IPS-20b (cell line): Measurements from ENCODE around the gene PHF2.

Source experiments
- H3K27ac ChIP-seq: one replicate; pipeline ENCODE4 v1.5.1; 2013; ENCODE audit warnings: low read length
- H3K27me3 ChIP-seq: 2 replicates; pipeline ENCODE4 v1.6.1; 2013; ENCODE audit warnings: mild to moderate bottlenecking, low read length, inconsistent platforms; ENCODE audit not compliant: insufficient read depth
- H3K36me3 ChIP-seq: 2 replicates; pipeline ENCODE4 v1.6.1; 2013; ENCODE audit warnings: low read depth, mild to moderate bottlenecking, inconsistent platforms, low read length, moderate library complexity; ENCODE audit not compliant: insufficient read depth
- H3K4me1 ChIP-seq: 2 replicates; pipeline ENCODE4 v1.6.1; 2013; ENCODE audit warnings: mild to moderate bottlenecking, control low read depth, inconsistent platforms, low read length, moderate library complexity; ENCODE audit not compliant: insufficient read depth
- H3K4me3 ChIP-seq: 2 replicates; pipeline ENCODE4 v1.5.1; 2013; ENCODE audit warnings: mild to moderate bottlenecking, low read length, inconsistent platforms
- H3K9ac ChIP-seq: 2 replicates; pipeline ENCODE4 v1.6.1; 2013; ENCODE audit warnings: low read depth, mild to moderate bottlenecking, inconsistent platforms, low read length, moderate library complexity
- H3K9me3 ChIP-seq: 2 replicates; pipeline ENCODE4 v1.6.1; 2013; ENCODE audit warnings: mild to moderate bottlenecking, low read depth, low read length, inconsistent platforms; ENCODE audit not compliant: insufficient read depth

Gene PHF2

DNA sequence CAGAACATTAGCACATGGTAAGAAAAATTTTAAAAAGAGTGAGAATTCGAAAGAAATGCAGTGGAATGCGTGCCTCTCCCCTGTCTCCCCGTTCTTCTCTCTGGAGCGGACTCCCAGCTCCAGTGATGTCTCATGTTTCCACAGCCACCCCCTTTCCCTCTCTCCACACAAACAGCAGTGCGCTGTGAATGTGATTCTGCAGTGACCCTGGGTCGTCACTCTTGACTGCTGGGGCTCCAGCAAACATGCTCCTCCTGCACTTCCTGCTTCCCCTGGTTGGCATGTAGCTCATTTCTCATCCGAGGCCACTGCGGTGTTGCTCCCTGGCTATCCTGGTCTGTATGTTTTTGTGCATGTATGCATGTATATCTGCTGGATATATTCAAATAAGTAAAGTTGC is 13.3 kb downstream of the PHF2 start:
- Histone ChIP-seq H3K27me3 (no peaks in the 10 kb centered on the region), H3K9me3 (no peaks in the 10 kb centered on the region), H3K4me3 (no peak overlapping the region), H3K36me3 (no peaks in the 10 kb centered on the region), H3K9ac (no peak overlapping the region), H3K27ac (no peak overlapping the region), H3K4me1 (peaks cover 6% of the 10 kb centered on the region)

GRCh38 chr9:93590609-93591234 is 14.3 kb downstream of the PHF2 start:
- H3K36me3 ChIP-seq = no peaks in the 10 kb centered on the region
- no peak overlapping the region for H3K9ac ChIP-seq
- H3K4me1 ChIP-seq = peaks cover 6% of the 10 kb centered on the region
- H3K9me3 ChIP-seq = no peaks in the 10 kb centered on the region
- no peak overlapping the region for H3K4me3 ChIP-seq
- no peaks in the 10 kb centered on the region for H3K27me3 ChIP-seq
- H3K27ac ChIP-seq = no peak overlapping the region

DNA sequence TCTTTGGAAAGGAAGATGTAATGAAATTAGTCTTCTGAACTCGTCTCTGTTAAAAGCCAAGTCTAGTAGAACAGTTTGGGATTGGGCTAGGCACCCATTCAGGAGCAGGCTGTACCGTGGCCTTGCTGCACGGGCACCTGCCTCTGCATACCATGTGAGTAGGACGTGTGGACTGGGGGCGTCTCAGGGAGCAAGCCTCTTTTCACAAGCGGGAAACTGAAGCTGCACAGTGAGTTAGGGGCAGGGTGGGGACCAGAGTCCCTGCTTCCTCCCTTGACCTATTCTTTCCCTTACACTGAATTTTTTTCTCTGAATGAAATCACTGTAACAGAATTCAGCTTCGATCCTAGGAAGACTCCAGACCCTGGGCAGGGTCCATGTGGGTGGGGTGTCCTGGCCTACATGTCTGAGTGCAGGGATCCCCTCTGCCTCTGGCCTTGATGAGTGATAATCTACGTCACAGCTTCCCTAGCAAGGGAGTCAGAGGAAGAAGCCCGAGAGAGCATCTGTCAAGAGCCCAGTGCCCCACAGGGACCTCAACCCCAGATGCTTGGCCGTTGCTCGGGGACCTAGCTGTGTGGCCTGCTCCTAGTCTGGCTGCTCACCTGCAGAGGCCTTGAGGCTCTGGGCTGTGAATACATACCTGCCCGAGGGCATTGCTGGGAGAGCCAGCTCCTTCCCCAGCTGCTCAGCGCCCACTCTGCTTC is 15.1 kb downstream of the PHF2 start:
- Histone ChIP-seq H3K36me3 (no peaks in the 10 kb centered on the region), H3K27ac (no peak overlapping the region), H3K4me3 (no peak overlapping the region), H3K9ac (no peak overlapping the region; the same call in 1 of the 2 replicates), H3K4me1 (peaks cover 6% of the 10 kb centered on the region), H3K27me3 (no peaks in the 10 kb centered on the region), H3K9me3 (no peaks in the 10 kb centered on the region)

GRCh38 chr9:93592008-93592642 is 15.7 kb downstream of the PHF2 start:
- H3K27me3 ChIP-seq = no peaks in the 10 kb centered on the region
- H3K4me1 ChIP-seq = peaks cover 6% of the 10 kb centered on the region
- no peaks in the 10 kb centered on the region for H3K9me3 ChIP-seq
- no peaks in the 10 kb centered on the region for H3K36me3 ChIP-seq
- no peak overlapping the region for H3K4me3 ChIP-seq
- no peak overlapping the region for H3K27ac ChIP-seq
- H3K9ac ChIP-seq = no peak overlapping the region; the same call in 1 of the 2 replicates

DNA sequence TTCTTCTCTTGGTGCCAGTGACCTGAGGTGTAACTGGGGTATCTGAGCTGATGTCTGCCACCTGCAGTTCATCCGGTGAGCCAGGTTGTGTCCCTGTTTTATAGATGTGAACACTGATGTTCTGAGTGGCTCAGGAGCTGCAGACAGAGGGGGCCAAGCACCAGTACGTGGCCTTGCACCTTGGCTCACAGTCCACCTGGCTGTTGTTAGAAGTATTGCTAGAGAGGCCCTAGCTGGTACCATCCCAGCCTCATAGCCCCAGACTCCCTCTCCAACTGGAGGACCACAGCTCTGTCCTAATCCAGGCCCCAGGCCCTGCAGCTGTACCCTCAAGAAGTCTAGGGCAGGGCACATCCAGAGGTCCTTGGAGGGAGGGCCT is 16.2 kb downstream of the PHF2 start:
- no peak overlapping the region for H3K9ac ChIP-seq
- no peak overlapping the region for H3K27ac ChIP-seq
- no peak overlapping the region for H3K4me3 ChIP-seq
- peaks cover 8% of the 10 kb centered on the region for H3K4me1 ChIP-seq
- no peaks in the 10 kb centered on the region for H3K27me3 ChIP-seq
- H3K36me3 ChIP-seq = no peaks in the 10 kb centered on the region
- no peaks in the 10 kb centered on the region for H3K9me3 ChIP-seq

DNA sequence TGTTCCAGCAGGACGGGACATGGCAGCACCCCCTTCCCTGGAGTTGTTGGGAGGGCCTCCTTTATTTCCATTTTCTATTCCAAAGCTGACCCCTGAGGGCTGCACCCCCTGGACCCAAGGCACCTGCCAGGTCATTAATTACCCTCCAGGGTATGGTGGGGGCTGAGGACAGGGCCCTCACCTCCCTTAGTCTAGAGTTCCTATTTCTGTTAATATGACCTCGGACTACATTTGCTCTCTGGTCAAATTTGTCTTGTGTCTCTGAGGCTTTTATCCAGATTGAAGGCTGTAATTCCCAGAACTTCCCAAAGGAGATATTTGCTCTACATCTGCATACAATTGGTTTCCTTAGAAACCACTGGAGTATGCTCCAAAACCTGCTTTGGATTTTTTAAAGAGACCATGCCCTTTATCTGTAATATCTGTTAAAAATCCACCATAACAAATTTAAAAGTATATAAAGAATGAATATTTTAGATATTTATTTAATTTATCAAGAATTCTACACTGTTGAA is 16.8 kb downstream of the PHF2 start:
- H3K36me3 ChIP-seq = no peaks in the 10 kb centered on the region
- H3K4me3 ChIP-seq = no peak overlapping the region
- peaks cover 10% of the 10 kb centered on the region for H3K4me1 ChIP-seq
- H3K27me3 ChIP-seq = no peaks in the 10 kb centered on the region
- no peak overlapping the region for H3K9ac ChIP-seq
- no peaks in the 10 kb centered on the region for H3K9me3 ChIP-seq
- no peak overlapping the region for H3K27ac ChIP-seq

DNA sequence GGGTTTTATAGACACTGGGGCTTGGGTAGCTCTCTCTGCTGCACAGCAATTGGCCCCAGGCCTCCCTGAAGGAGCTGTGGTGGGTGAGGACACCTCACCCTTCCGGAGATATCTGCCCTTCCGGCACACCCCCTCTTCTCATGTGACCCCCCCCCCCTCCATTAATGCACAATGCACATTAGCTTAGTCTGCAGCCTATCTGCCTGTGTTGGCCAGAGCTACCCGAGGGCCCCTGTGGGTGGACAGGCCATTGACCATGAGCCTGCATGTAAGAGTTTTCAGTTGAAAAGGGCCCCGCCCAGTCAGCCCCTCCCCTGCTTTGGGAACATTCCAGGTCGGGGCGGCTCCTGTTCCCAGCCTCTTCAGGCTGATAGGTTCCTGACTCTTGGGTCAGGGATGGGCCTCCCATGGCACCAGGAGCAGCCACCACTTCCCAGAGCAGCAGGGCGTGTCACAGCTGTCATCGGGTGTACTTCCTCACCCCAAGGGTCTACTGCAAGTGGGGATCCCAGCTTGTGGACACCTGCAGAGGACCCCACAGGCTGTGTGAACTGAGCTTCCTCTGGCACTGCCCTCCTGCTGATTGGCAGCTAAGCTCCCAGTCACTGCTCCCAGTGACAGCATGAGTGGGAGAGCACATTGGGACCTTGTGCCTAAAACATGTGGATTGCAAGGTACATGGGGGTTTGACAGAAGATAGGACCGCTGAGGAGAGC is 17.8 kb downstream of the PHF2 start:
- no peaks in the 10 kb centered on the region for H3K36me3 ChIP-seq
- H3K9ac ChIP-seq = no peak overlapping the region
- H3K27ac ChIP-seq = no peak overlapping the region
- H3K4me1 ChIP-seq = peaks cover 14% of the 10 kb centered on the region
- H3K27me3 ChIP-seq = no peaks in the 10 kb centered on the region
- H3K9me3 ChIP-seq = no peaks in the 10 kb centered on the region
- H3K4me3 ChIP-seq = no peak overlapping the region

DNA sequence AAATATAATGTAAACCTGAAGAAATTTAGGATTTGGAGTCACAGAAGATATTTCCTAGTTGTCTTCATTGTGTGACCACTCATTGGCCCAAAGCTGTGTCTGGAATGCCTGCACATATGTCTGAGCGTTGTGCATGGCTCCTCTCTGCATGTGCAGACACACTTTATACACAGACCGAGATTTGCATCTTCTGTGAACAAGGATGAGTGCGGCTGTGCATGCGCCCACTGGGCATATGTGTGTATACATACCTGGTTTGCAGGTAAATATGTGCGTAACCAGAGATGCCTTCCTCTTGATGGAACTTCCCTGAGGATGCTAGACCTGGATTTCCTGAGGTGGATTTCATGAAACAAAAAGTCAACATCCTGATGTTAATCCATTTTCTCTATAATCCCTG is 19.1 kb downstream of the PHF2 start:
- H3K27me3 ChIP-seq = no peaks in the 10 kb centered on the region
- no peaks in the 10 kb centered on the region for H3K36me3 ChIP-seq
- H3K9me3 ChIP-seq = no peaks in the 10 kb centered on the region
- no peak overlapping the region for H3K4me3 ChIP-seq
- no peak overlapping the region for H3K27ac ChIP-seq
- peaks cover 22% of the 10 kb centered on the region for H3K4me1 ChIP-seq
- H3K9ac ChIP-seq = no peak overlapping the region

DNA sequence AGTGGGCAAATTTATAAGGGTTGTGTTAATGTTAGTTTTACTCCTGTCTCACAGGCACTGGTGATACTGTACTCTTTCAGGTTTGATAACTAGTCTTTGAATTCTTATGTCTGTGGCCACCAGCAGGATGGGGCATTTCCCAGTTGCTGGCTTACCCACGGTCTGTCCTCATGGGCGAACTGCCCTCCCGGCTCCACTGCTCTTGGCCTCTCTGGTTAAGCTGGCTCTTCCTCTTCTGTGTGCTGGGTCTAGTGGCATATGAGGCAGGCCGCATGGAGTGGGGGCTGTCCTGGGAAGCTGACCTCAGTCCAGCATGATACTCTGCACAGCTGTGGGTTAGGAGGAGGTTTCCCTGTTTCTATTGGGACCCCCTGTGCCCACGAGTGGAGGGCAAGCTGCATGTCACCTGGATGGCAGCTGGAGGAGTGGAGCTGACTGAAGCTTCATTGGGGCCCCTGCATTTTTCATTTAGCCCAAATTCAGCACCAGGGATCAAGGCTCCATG is 19.5 kb downstream of the PHF2 start:
- Histone ChIP-seq H3K4me3 (no peak overlapping the region), H3K9ac (no peak overlapping the region), H3K27me3 (no peaks in the 10 kb centered on the region), H3K36me3 (no peaks in the 10 kb centered on the region), H3K4me1 (peaks cover 27% of the 10 kb centered on the region), H3K9me3 (no peaks in the 10 kb centered on the region), H3K27ac (no peak overlapping the region)

- Histone ChIP-seq H3K4me3 (no peak overlapping the region), H3K27ac (no peak overlapping the region), H3K4me1 (peaks cover 31% of the 10 kb centered on the region), H3K9ac (no peak overlapping the region), H3K36me3 (no peaks in the 10 kb centered on the region), H3K9me3 (no peaks in the 10 kb centered on the region), H3K27me3 (no peaks in the 10 kb centered on the region)
These were observed 20.0 kb downstream of the PHF2 start for GRCh38 chr9:93596399-93596798.

- peaks cover 38% of the 10 kb centered on the region for H3K4me1 ChIP-seq
- no peaks in the 10 kb centered on the region for H3K9me3 ChIP-seq
- no peak overlapping the region for H3K27ac ChIP-seq
- H3K36me3 ChIP-seq = no peaks in the 10 kb centered on the region
- H3K9ac ChIP-seq = no peak overlapping the region
- no peaks in the 10 kb centered on the region for H3K27me3 ChIP-seq
- no peak overlapping the region for H3K4me3 ChIP-seq
These were observed 20.8 kb downstream of the PHF2 start for GRCh38 chr9:93597142-93597706.
